Activated CD4-positive, CD25-positive, alpha-beta regulatory T cell (primary cell): Measurements from ENCODE around the gene PTPRD.

ENCODE experiments used
- DNase-seq, 4 experiments: peaks; one replicate each; lab custom pipeline; 2025; lab: John Stamatoyannopoulos, UW

The PTPRD gene

DNA sequence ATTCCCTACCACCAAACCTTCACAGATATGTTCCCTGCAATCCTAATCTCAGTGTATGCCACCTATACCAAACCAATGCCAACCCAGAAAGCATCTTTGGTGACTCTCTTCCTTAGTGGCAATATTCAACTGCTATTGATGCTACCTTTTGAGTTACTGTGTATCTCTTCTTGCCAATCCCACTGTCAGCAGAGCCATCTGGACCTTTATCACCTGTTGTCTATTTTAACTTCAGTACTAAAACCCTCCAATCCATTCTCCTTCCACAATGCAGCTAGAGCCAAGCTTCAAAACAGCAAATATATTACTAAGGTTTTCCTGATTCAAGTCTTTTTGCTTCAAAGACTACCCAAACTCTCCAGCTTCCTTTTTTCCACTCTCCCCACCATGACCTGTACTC is 2036.1 kb downstream of the PTPRD start:
- no peak for DNase-seq

DNA sequence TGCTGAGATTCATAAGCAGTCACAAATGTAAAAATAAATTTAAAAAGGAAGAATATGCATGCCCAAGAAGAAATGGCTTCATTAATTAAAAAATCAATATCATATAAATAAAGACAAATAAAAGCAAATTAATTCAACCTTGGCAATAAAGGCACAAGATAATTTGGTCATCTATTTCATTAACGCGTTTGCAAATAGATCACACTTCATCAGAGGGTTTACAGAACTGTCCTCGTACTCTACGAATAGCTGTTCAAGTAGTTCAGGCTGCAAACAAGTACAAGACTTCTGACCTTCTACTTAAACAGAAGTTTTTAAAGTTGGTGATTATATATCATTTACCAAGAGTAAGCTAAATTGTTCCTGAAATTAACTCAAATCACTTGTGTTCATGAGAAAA is 2038.0 kb downstream of the PTPRD start:
- no peak for DNase-seq

DNA sequence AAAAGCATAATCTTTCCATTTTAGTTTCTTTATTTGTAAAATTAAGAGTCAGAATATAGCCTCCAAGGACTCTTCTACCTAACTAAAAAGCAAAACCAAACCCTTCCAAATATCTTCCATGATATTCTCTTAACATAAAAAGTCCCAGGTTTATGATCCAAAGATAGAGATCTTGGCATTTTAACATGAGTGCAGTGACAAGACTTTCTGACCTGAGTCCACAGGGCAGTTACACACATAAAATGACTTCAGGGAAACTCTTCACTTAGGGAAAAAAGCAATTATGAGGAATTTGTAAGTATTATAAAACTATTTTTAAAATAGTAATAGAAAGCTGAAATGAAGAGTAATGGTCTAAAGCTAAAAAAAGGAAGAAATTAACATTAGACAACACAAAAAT is 2040.6 kb downstream of the PTPRD start:
- no peak for DNase-seq

DNA sequence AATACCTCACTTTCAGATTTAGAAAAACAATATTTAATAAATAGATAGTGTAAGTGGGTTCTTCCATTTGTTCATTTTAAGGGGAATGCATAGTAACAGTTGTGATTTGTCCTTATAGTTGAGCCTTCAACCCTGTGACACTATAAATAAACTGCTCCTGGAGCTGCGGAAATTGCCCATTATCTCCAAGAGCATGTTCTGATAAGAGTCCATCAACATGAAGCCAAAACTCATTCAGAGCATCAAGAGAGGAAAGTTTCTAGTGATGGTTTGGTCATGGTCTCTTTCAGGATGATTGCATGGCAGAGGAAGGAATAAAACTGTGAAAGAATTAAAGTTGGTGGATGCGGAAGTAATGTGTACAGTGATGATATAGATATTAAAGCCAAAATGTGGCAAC is 2041.2 kb downstream of the PTPRD start:
- no peak for DNase-seq

DNA sequence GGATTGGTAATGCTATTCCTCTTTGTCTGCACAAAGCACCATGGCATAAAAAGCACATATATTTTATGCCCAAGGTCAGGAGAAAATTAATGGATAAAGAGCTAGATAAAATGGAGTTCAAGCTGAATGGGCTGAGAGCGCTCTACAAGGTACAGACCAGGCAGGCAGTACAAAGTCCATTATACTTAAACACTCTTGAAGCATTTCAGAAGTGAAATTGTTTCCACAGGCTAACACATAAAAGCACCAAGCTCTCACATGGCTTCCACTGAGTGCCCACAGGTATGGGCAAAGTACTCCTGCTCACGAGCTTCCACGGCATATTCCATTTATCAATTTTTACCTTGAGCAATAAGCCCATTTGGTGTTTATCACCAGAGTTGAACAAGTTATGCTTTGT is 2042.0 kb downstream of the PTPRD start:
- DNase-seq = no peak

DNA sequence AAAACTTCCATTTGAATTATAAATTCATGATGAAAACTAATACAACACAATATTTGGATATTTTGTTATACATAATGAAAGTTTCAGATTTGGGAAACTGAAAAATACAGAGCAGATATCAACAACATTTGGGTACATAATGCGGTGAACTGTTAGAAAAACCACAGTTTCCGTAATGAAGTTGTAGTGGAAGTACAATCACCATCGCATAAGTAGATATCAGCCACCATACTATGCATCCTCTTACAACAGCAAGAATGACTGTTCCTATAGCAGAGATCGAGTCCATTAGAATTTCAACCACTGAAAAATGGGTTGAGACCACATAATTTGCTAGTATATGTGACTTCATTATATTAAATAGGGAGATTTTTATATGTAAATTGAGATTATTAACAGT is 2043.0 kb downstream of the PTPRD start:
- no peak for DNase-seq

DNA sequence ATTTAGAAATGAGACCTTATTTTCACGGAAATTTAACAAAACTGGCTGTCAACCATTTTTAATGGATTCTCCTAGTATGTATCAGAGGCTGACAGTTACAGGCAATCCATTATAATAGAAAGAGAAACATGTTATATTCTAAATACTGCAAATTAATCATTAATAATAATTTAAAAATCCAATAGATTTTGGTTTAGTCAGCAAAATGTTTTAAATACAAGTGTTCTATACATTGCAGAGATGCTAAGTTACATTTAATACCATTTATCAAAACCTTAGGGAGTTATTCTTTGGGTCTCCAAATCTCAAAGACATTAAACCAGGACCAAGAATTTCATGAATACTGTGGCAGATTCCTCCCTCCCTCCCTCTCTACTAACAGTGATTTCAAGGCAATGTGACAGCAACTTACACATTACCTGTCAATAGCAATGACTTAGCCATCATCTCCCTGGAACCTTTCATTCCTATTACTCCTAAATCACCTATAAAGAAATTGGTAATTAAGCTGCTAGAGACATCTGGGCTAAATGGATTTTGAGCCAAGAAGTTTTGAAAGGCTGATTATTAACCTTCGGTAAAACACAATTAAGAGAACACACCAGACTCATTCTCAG is 2044.7 kb downstream of the PTPRD start:
- no peak for DNase-seq

DNA sequence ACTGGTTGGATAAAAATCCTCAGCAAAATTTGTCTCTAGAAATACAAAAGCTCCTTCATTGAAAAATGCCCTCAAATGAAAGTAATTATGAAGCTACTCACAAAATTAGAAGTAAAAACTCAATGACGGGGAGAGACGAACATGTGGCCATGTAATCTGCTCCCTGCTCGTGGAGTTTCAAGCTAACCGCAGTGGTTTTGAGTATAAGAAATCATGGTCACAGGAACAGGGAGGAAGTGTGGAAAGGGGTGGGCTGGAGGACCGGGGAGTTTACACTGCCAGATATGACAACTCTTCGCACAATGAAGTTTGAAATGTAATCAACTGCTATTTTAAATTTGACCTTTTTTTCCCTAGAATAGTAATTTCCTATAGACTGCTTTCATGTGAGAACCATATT is 2047.8 kb downstream of the PTPRD start:
- DNase-seq = no peak

DNA sequence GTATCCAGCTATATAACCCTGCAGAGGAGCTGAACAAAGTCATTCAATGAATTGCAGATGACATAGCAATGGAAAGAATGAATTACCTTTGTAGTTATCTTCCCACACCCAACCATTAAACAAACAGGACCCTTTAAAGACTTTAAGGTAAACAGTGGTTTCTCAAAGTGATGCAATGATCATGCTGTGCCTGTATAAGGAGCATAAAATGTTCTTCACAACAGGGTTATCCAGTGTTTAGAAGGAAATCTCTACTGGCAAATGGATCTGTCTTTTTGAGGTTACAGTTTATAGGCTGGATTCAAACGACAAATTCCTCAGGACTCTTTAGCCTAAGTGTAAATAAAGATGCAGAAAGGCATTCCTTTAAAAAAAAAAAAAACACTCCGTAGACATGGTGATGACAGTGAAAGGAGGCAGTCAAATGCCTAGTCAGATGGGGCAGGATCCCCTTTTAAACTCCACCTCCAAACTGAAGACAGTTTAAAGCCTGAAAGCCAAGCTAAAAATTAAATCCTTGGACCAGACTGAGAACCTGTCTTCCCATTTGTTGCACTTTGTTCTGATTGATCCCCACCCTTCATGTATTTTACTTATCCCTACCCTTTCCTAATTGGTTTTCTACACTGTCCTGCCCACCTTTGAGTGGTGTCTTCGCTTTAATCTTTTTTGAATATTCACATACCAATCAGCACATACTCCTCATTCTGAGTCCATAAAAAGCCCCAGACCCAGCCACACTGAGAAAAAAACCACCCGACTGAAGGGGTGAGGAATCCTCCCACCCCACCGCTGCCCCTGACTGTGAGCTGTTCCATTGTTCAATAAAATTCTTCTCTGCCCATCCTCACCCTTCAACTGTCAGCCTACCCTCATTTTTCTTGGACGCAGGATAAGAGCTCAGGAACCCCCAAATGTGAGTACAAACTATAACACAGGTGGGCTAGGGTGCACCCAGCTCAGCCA is 2052.0 kb downstream of the PTPRD start:
- no peak for DNase-seq

DNA sequence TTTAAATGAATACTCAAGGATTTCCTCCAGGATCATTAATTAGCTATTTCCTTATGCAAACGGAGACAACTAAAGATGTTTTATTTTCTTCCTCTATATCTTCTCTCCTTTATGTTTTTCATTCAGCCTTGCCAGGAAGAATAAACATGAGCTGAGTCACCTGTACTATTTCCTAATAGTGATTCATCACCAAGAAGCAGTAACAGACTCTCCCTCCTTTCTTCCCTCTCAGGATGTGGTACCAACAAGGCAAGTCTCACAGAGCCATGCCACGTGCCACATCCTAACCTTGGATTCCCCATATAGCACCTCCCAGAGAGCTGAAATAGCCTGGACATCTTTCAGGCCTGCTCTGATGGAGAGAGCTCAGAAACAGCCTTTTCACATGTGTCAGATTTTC is 2054.6 kb downstream of the PTPRD start:
- no peak for DNase-seq

DNA sequence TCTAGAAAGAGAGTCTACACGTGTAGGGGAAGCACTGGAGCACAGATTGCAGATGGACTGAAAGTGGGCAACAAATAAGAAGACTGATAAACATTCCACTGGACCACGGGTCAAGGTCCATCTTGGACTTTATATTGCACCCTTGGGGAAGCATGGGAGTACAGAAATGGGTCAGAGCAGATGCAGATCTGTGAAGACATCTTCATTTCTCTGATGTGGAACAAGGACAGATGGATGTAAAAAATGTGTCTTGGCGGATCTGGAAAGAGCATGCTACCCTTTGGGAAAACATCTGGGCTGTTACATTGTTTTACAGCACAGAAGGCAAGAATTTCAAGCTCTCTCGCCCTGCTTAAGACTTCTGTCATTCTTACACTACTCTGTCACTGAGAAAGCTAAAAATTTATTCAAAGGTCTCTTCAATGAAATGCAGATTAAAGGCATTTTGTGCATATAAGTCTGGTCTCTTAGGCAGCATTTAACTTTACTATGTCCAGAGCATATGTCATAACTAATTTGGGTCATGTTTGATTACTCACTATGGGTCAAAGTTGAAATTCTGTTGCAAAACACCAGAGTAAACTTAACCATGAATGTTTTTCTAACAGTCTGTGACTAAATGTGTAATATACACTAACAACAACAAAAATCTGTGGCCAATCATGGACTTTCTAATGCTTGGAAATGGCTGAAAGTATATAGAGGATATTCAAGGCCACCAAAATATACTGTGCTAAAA is 2056.9 kb downstream of the PTPRD start:
- no peak for DNase-seq

DNA sequence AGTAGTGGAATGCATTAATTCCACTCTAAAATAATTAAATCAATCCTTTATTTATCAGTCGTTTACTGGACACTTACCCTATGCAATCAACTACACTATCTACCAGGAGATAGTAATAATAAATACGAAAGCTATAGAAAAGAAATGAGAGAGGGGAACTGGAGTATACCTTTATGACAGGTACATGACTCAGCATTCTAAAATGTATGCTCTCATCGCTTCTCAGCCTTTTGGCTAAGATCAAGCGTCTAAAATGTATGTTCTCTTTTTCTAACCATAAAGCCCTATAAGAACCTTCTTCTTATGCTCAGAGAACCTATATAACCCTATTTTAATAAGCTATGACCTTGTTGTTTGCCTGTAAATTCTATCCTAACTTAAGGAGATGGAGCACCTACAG is 2059.4 kb downstream of the PTPRD start:
- no peak for DNase-seq

DNA sequence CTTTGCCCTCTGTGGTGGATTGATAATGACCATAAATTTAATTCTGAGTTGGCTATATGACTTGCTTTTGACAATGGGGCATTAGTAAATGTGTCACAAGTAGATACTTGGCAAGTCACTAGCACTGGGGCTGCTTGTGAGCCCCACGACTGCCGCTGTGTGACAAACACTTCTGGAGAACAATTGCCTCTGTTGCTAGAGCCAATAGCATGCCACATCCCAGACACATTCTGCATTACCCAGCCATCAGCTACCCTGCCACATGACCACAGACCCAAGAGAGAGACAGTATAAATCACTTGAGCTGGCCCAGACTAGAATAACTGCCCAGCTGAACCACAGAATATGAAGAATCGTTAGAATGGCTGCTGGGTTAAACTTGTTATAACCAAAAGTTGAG is 2060.1 kb downstream of the PTPRD start:
- DNase-seq = no peak

DNA sequence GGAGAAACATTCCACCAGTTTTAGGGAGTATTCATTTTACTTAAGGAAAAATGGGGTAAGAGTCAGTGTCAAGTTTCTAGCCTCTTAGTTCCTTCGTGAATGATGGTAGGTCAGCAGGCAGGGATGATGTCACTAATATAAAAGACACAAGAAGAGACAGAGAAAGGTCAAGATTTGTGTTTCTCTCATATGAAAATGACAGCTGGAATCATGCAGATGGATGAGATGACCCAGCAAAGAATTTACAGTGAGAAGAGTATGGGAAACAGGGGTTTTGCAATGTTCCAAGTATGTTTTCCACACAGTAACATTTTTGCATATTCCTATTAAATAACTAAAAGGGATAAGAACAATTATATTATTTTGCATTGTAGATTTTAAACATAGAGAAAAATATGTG is 2063.6 kb downstream of the PTPRD start:
- DNase-seq = no peak

DNA sequence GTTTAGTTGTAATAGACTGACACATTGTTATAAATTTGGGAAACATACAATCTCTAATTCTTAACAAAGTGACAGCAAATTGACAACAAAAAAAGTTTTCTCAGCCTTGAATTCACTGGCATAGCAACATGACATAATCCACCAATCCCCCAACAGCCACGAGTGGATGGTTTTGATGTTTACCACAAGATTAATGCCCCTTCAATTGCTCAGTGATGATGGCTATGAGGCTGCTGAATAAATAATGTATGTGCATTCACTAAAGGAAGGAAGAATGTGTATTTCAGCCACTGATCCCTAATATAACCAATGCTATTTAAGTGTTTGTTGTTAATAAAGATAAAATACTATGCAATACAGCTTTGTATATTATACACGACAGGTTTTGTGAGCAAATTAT is 2069.6 kb downstream of the PTPRD start:
- no peak for DNase-seq

DNA sequence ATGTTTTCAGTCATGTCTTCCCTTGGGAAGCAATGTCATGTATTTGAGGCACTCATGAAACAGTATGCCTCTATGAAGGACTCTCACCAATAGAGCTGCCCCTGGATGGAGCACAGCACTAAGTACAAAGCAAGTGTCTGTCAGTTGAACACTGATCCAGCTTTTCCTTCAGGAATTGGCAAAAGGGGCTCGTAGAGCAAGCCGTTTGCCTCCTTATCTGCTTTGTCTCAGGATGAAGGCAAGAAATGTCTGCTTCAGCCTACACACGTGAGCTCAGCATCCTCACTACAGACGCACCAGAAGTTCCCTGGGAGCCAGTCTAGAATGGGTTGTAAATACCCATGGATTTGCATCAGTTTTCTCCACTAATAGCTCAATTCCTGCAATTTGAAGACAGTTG is 2070.3 kb downstream of the PTPRD start:
- no peak for DNase-seq

DNA sequence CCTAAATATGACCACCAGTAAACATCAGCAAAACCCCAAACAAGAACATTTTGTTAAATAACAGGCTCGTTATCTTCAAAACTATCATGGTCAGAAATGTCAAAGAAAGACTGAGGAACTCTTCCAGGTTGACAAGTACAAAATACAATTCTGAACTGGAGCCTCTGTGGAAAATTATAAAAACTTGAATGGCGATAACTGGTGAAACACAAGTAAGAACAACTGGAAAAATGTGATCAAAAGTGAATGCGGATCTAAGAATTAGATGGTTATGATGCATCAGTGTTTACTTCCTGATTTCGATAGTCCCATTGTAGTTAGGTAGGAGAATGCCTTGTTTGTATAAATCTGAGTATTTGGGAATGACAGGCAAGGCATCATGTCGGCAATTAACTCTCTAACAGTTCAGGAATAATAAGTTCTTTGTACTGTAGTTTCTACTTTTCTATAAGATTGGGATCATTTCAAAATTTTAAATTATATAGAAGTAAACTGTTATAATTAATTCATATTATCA is 2073.1 kb downstream of the PTPRD start:
- DNase-seq = no peak

DNA sequence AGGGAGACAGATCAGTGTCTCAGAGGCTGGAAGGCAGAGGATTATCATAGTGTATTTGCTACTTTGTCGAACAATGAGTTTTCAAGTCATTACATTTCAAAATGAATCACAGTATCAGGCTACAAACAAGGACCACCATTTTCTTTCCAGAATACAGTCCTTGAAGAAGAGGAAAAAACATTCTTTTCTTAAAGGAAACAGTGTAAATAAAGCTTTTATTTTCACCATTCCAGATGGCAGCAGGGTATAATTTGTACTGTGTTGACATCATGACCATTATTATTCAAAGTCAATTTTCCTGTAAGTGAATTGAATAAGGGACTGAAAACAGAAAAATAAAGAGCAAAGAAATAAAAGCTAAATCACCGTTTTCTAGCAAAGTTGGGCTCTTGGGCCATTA is 2076.0 kb downstream of the PTPRD start:
- DNase-seq = no peak

DNA sequence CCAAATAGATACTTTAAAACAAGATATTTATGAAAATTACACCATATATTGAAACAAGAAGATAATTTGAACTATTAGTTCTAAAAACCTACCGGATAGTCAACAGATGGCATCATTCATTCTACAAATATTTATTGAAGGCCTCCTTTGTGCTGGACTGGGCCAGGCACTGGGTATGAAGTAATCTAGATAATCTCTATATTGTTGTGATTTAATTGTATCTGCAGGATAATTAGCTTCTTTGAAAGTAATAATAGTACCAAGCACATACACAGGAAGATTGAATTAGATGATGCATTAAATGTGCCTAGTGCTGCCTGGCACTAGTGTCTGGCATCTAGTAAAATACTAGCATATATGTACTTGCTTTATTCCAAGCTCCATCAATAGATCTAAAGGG is 2078.0 kb downstream of the PTPRD start:
- no peak for DNase-seq

DNA sequence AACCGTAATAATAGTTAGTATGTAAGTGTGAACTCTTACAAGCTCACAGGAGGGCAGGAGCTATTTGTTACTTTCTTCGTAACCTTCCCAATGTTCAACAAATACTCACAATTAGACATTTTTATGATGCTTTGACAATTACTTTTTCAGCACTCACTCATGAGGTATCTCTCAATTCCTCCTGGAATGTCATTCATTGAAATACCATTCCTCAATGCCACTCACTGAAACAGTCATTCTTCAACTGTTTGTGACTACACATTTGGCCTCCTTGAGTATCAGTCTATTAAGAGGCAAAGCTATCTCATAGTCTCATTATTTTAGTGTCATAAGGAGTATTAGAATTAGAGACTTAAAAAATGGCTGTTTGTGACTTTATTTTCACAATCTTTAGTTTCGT is 2079.1 kb downstream of the PTPRD start:
- no peak for DNase-seq

DNA sequence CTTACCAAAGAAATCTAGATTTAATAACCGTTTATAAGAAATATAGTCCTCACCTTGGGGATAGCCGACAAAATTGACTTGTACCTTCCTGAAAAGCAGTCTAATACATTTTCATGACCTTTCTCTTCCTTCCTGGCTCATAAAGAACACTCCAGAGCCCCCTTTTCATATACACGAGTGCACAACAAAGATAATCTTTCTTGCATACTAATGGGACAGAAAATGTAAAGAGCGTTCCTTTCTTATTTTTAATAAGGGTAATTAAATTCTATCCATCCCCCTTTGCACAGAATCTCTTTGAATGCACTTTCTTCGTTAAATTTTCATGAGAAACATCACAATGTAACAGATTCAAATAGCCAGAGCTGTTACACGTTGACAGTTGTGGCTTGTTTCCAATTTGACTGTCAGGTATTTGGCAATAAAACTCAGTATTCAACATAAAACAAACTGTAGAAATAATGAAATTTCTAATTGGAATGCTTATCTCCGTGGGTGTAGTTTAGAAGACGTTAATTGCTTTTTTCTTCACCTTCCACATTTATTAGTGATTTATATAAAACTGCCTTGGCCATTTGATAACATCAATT is 2080.9 kb downstream of the PTPRD start:
- DNase-seq = no peak

DNA sequence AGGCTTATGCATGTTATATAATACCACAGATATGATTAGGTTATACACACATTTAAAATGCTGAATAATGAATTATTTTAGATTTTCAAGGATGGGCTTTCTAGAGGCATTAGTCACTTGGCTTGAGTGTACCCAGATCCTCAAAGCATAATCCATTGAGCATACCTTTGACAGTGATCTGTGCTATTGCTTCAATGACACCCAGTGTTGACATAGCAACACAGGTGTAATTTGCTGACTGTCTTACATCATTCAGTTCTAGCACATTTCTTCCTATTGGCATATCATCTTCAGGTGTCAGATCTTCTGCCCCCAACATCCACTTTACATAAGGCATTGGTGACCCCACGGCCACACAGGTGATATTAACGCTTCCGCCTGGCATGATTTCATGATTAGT is 2091.7 kb downstream of the PTPRD start:
- DNase-seq = no peak
